ENCODE results near the gene MPPED2.

GRCh38 chr11:30489511-30489910, 96.6 kb downstream of the MPPED2 start:
- TF ChIP-seq CTCF (conservative IDR thresholded peaks at IDR 0.05) (no peak), ZFX (IDR thresholded peaks at IDR 0.05) (no peak)
